Heart left ventricle (tissue), 13 donors: ENCODE results near the gene IL10RB.

Experiments used
- POLR2A ChIP-seq, 2 donors: fragments of 450-650 bp; IDR thresholded peaks; one replicate each; pipeline ENCODE4 v1.6.1; 2017; ENCODE audit warnings: antibody characterized with exemption in 2 of 2, mild to moderate bottlenecking in 2 of 2, moderate library complexity in 2 of 2
- TF ChIP-seq, protein P1 (sequence below), 12 donors: fragments of 200-600 bp; sonication (generic) in 4 of 12; IDR thresholded peaks; one replicate each; pipeline versions ENCODE4 v1.5.0 to v1.8.0; 2018 to 2022; ENCODE audit warnings: antibody characterized with exemption in 12 of 12, mild to moderate bottlenecking in 5 of 12
- donor health status: ischemic (EF 13 %, LVEDD 7.1; RV severe dilation, severe dysfunction).
- donor health status: DM: no; HTN: yes; CAD: no.
- donor health status: DM: no; HTN: no; CAD: no.
- donor health status: ischemic (EF 25% LVEDD 6.9; RV normal size, moderate dysfunction).
- donor health status: ischemic (EF 25% LVEDD 5.7; RV mildly dilated, moderate dysfunction).
- donor health status: ischemic (EF 35%, LVEDD 5.7; RV mildly dilated, moderate dysfunction).
- donor health status: nonischemic (EF 11% LVEDD 7.7; RV severe dilation, severe dysfunction).
- donor health status: DM: yes; HTN: yes; CAD: no.
- donor health status: PGD.
- donor health status: ischemic (EF 29% LVEDD 5.4; RV normal size, mild dysfunction).
- donor health status: nonischemic (EF 23%, LVEDD 6.1; RV moderate dilation, normal function).

GRCh38 chr21:33257094-33257803 is 8.9 kb upstream of the IL10RB start:
- TF ChIP-seq, protein P1, sequence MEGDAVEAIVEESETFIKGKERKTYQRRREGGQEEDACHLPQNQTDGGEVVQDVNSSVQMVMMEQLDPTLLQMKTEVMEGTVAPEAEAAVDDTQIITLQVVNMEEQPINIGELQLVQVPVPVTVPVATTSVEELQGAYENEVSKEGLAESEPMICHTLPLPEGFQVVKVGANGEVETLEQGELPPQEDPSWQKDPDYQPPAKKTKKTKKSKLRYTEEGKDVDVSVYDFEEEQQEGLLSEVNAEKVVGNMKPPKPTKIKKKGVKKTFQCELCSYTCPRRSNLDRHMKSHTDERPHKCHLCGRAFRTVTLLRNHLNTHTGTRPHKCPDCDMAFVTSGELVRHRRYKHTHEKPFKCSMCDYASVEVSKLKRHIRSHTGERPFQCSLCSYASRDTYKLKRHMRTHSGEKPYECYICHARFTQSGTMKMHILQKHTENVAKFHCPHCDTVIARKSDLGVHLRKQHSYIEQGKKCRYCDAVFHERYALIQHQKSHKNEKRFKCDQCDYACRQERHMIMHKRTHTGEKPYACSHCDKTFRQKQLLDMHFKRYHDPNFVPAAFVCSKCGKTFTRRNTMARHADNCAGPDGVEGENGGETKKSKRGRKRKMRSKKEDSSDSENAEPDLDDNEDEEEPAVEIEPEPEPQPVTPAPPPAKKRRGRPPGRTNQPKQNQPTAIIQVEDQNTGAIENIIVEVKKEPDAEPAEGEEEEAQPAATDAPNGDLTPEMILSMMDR (IDR thresholded peaks at IDR 0.05), result no peak
- no peak for TF ChIP-seq POLR2A (IDR thresholded peaks at IDR 0.05)
